ENCODE results near the gene COL27A1.

COL27A1 gene

DNA sequence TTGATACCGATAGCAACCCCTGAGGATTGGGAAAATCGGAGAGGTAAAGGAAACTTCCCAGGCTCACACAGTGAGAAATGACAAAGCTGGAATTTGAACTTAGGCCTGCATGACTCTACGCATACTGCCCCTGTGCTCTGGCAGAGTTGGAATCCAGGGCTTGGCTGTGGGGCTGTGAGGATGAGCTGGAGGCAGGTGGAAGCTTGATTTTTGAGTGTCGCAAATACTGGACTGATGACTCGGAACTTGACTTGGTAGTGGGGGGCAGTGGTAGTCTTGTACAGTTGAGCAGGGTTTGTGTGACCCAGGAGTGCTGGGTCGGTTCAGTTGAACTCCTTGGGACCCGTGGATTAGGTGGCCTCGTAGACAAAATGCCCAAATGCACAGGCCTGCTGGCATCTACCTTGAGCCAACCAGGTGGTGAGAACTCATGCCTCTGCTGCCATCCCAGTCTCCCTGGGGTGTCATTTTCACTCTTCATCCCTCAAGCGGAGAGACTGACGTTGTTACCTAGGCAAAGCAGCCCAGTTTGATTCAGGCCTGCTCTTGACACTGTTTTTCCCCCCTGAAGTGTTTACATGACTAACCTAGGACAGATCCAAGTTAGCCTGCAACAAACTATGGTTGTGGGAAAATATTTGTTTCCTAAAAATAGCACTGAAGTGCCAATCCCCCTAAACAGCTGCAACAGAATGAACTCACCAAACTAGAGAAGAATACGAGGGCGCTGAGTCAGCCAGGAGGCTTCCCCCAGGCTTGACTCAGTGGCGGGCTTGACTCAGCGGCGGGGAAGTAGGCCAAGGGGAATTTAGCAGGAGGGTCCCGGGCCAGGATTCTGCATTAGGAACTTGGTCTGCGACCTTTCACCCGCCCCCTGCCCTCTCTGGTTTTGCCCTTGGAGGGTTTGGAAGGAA, 121.8 kb downstream of the COL27A1 start:
- peaks cover 17 to 84% (median 50%) of the 10 kb centered on the region in 11 experiments for H3K36me3 ChIP-seq
- peak overlapping the region in 1 of 11 experiments; percentile 40; a peak in 1 of 22 replicates for H3K27ac ChIP-seq
- H3K9ac ChIP-seq = no peak overlapping the region
- H3K27me3 ChIP-seq = no peaks in the 10 kb centered on the region
- H3K4me3 ChIP-seq = no peak overlapping the region
- peaks cover 6 to 54% (median 41%) of the 10 kb centered on the region in 10 experiments; a peak in 19 of 20 replicates for H3K4me1 ChIP-seq
- H3K9me3 ChIP-seq (replicated peaks in 1 of 11) = no peaks in the 10 kb centered on the region
- TF ChIP-seq Cebpa-rat (IDR thresholded peaks at IDR 0.05) = no peak
- peaks cover 0 to 9% (median 0%) of the 10 kb centered on the region in 11 experiments; a peak in 1 of 22 replicates for H4K20me1 ChIP-seq
- peak overlapping the region in 3 of 11 experiments; percentile 28 to 34 (median 29); a peak in 4 of 22 replicates for H3K4me2 ChIP-seq

GRCh38 chr9:114278356-114278755, 123.0 kb downstream of the COL27A1 start:
- peak overlapping the region; percentile 6 to 69 (median 58); a peak in 19 of 22 replicates for H3K4me2 ChIP-seq
- TF ChIP-seq Cebpa-rat (IDR thresholded peaks at IDR 0.05) = no peak
- no peaks in the 10 kb centered on the region for H3K9me3 ChIP-seq (replicated peaks in 1 of 11)
- peaks cover 17 to 84% (median 62%) of the 10 kb centered on the region in 11 experiments for H3K36me3 ChIP-seq
- H3K27ac ChIP-seq = peak overlapping the region in 3 of 11 experiments; percentile 45 to 71 (median 57); a peak in 2 of 22 replicates
- H3K9ac ChIP-seq = no peak overlapping the region
- 0 out of 22 replicates have a peak, but pooled peaks cover 0 to 5% (median 0%) of the 10 kb centered on the region in 11 experiments for H4K20me1 ChIP-seq
- H3K4me3 ChIP-seq = no peak overlapping the region
- H3K4me1 ChIP-seq = peaks cover 6 to 64% (median 50%) of the 10 kb centered on the region in 10 experiments; a peak in 19 of 20 replicates
- no peaks in the 10 kb centered on the region for H3K27me3 ChIP-seq

- H3K4me3 ChIP-seq = no peak overlapping the region
- no peaks in the 10 kb centered on the region for H3K27me3 ChIP-seq
- no peak for TF ChIP-seq Cebpa-rat (IDR thresholded peaks at IDR 0.05)
- H3K9me3 ChIP-seq (replicated peaks in 1 of 11) = no peaks in the 10 kb centered on the region
- H3K36me3 ChIP-seq = peaks cover 17 to 84% (median 67%) of the 10 kb centered on the region in 11 experiments
- 0 out of 22 replicates have a peak, but pooled peaks cover 0 to 5% (median 0%) of the 10 kb centered on the region in 11 experiments for H4K20me1 ChIP-seq
- H3K4me1 ChIP-seq = peaks cover 6 to 64% (median 50%) of the 10 kb centered on the region in 10 experiments; a peak in 19 of 20 replicates
- H3K27ac ChIP-seq = peak overlapping the region in 8 of 11 experiments; percentile 34 to 71 (median 50); a peak in 11 of 22 replicates
- no peak overlapping the region for H3K9ac ChIP-seq
- H3K4me2 ChIP-seq = peak overlapping the region; percentile 6 to 69 (median 58); a peak in 20 of 22 replicates
Measured at GRCh38 chr9:114278881-114279570, 123.7 kb downstream of the COL27A1 start.

DNA sequence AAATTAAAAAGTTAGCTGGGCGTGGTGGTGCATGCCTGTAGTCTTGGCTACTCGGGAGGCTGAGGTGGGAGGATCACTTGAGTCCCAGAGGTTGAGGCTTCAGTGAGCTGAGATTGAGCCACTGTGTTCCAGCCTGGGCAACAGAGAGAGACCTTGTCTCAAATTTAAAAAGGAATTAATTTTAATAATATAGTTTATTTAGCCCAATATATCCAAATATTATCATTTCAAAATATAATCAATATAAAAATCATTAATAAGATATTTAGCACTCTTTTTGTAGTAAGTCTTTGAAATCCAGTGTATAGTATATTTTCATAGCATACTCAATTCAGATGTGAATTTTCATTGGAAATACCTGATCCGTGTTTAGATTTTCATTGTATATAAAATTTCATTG, 124.4 kb downstream of the COL27A1 start:
- peak overlapping the region in 6 of 11 experiments; percentile 37 to 71 (median 51); a peak in 7 of 22 replicates for H3K27ac ChIP-seq
- no peaks in the 10 kb centered on the region for H3K9me3 ChIP-seq (replicated peaks in 1 of 11)
- H3K4me3 ChIP-seq = no peak overlapping the region
- peaks cover 17 to 84% (median 67%) of the 10 kb centered on the region in 11 experiments for H3K36me3 ChIP-seq
- H3K27me3 ChIP-seq = no peaks in the 10 kb centered on the region
- 0 out of 22 replicates have a peak, but pooled peaks cover 0 to 5% (median 0%) of the 10 kb centered on the region in 11 experiments for H4K20me1 ChIP-seq
- H3K4me1 ChIP-seq = peaks cover 6 to 70% (median 50%) of the 10 kb centered on the region in 10 experiments; a peak in 19 of 20 replicates
- no peak for TF ChIP-seq Cebpa-rat (IDR thresholded peaks at IDR 0.05)
- no peak overlapping the region for H3K9ac ChIP-seq
- peak overlapping the region in 7 of 11 experiments; percentile 38 to 69 (median 58); a peak in 8 of 22 replicates for H3K4me2 ChIP-seq

DNA sequence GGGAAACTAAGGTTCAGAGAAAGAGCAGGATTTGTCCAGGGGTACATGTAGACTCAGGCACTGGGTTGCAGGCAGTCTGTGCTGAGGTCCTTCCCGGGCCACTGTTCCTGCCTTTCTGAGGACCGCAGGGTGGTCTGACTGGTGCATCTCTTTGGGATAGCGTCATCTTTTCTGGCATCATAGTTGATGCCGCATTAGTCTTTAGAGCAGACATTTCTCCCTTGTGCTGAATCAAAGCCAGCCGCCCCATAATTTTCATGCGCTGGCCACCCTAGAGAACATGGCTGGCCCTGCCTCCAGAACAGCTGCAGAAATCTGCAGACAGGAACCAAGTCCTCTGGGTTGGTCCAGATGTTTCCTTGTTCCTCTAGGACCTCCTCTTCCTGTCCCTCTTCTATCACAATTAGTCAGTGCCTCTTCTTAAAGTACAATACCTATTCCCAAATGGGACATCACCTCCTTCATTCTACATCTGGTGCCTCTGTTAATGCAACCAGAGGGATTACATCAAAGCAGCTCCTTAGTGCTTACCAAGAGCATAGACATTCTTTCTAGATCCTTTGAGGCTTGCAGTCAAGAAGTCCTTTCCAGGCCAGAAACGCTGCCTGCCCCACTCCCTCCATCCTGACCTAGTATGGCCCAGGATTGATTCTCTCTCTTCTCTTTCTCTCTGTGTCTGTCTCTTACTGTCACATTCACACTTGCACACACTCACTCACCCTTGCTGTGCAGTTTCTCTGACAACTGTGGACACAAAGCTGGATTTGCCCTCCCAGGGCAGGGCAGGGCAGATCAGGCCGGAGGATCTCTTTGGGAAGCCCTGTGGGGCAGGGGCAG, 125.5 kb downstream of the COL27A1 start:
- Histone ChIP-seq H3K9me3 (replicated peaks in 1 of 11) (no peaks in the 10 kb centered on the region), H3K4me1 (peaks cover 16 to 81% (median 50%) of the 10 kb centered on the region in 10 experiments), H3K9ac (peak overlapping the region in 6 of 11 experiments; percentile 10 to 47 (median 39); a peak in 6 of 22 replicates), H4K20me1 (peaks cover 0 to 5% (median 0%) of the 10 kb centered on the region in 11 experiments; a peak in 1 of 22 replicates), H3K27me3 (no peaks in the 10 kb centered on the region), H3K36me3 (peaks cover 10 to 84% (median 67%) of the 10 kb centered on the region in 11 experiments), H3K4me3 (no peak overlapping the region), H3K4me2 (peak overlapping the region in 9 of 11 experiments; percentile 30 to 67 (median 51); a peak in 18 of 22 replicates), H3K27ac (peak overlapping the region in 8 of 11 experiments; percentile 35 to 68 (median 50); a peak in 14 of 22 replicates)
- TF ChIP-seq Cebpa-rat (IDR thresholded peaks at IDR 0.05) = no peak

DNA sequence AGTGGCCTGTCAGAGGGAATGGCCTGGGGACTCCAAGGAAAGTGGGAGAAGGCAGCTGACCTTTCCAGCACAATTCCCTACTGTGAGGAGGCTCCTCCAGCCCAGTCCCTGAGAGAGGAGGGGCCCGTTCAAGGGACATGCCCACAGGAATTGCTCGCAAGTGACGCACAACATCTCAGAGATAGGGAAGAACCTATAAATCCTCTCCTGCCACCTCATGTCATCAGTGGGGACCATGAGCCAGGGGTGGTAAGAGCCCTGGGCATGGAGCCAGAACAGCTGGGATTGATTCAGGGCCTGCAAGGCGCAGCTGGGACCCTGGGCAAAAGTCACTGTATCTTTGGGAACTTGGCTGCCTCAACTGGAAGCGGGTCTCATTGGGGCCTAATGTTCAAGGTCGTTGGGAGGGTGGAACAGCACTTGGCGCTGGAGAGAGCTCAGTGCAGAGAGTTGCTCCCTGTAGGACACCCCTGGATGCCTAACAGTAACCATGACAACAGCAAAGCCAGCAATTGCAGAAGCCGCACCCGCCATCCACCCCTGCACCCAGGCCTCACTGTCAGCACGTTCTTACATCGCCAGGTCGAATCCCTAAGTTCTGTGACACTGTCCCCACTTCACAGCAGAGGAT, 126.3 kb downstream of the COL27A1 start:
- Histone ChIP-seq H3K9me3 (replicated peaks in 1 of 11) (no peaks in the 10 kb centered on the region), H3K27ac (peak overlapping the region in 8 of 11 experiments; percentile 34 to 68 (median 48); a peak in 14 of 22 replicates), H3K4me1 (peaks cover 21 to 79% (median 50%) of the 10 kb centered on the region in 10 experiments), H3K4me2 (peak overlapping the region in 9 of 11 experiments; percentile 30 to 67 (median 51); a peak in 15 of 22 replicates), H3K27me3 (no peaks in the 10 kb centered on the region), H3K36me3 (peaks cover 8 to 84% (median 66%) of the 10 kb centered on the region in 11 experiments; a peak in 21 of 22 replicates), H3K4me3 (no peak overlapping the region), H3K9ac (peak overlapping the region in 6 of 11 experiments; percentile 10 to 47 (median 39); a peak in 6 of 22 replicates), H4K20me1 (peaks cover 0 to 5% (median 0%) of the 10 kb centered on the region in 11 experiments; a peak in 1 of 22 replicates)
- no peak for TF ChIP-seq Cebpa-rat (IDR thresholded peaks at IDR 0.05)

DNA sequence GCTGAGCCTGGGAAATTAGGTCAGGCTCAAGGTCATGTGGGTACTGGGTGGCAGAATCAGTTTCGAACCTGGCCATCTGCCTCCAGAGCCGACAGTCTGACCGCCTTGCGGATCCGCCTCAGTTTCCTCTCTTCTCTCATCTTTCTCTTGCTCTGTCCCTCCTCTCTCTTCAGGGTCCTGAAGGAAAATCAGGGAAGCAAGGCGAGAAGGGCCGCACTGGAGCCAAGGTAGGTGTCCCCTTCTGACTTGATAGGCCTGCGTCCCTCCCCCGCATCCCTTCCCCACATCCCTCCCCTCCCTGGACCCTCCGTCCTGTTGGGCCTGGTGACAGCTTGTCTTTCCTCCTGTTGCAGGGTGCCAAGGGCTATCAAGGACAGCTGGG, 126.8 kb downstream of the COL27A1 start:
- Histone ChIP-seq H3K4me3 (no peak overlapping the region), H3K9ac (peak overlapping the region in 1 of 11 experiments; percentile 11; a peak in 2 of 22 replicates), H3K4me2 (peak overlapping the region in 2 of 11 experiments; percentile 2 to 25; a peak in 4 of 22 replicates), H4K20me1 (peaks cover 0 to 5% (median 0%) of the 10 kb centered on the region in 11 experiments; a peak in 1 of 22 replicates), H3K27ac (peak overlapping the region in 6 of 11 experiments; percentile 10 to 68 (median 58); a peak in 6 of 22 replicates), H3K36me3 (peaks cover 3 to 84% (median 66%) of the 10 kb centered on the region in 11 experiments; a peak in 21 of 22 replicates), H3K9me3 (replicated peaks in 1 of 11) (no peaks in the 10 kb centered on the region), H3K4me1 (peaks cover 21 to 74% (median 48%) of the 10 kb centered on the region in 10 experiments), H3K27me3 (no peaks in the 10 kb centered on the region)
- TF ChIP-seq Cebpa-rat (IDR thresholded peaks at IDR 0.05) = no peak

All from BLaER1 treated with 17β-estradiol and CSF1 and Interleukin-3, amounts not matched to agents 10 nM and 100 nM (cell line).